HCT116 (cell line): ENCODE data around the gene KIAA0930. TPM values are rescaled to one million over a fixed set of nuclear protein-coding genes. Genes with fewer than 3 reads are reported as not detected.

Source experiments
- ATAC-seq: fragments of 200-7000 bp; cut with Tn5 transposase; 2 replicates; pipeline ENCODE4 v1.9.1; 2020; ENCODE audit warnings: mild to moderate bottlenecking, moderate library complexity
- BruUV-seq: library from RNA; stranded (reverse); fragments of 400-500 nt; replicated peaks from 2 replicates; lab custom pipeline; 2021; lab: Mats Ljungman, UMichigan
- CTCF ChIA-PET: fragments of 300-600 bp; sonication (Branson Sonifier 250); formaldehyde crosslinking; loops from one replicate; lab custom pipeline; 2021; ENCODE audit warnings: antibody characterized with exemption; lab: Charles Lee
- POLR2A ChIA-PET: fragments of 300-600, 350-600 bp; sonication (Branson Sonifier 250); formaldehyde crosslinking; loops from one replicate; lab custom pipeline; 2021; ENCODE audit warnings: antibody characterized with exemption; lab: Charles Lee
- RAD21 ChIA-PET, 2 experiments: fragments of 300-600 bp; sonication (Branson Sonifier 250); formaldehyde crosslinking; loops; one replicate each; lab custom pipeline; 2023; ENCODE audit warnings: low total read pairs in 2 of 2; ENCODE audit not compliant: uncharacterized antibody in 2 of 2, unreplicated experiment in 2 of 2, low non-redundant PET in 1 of 2; lab: Charles Lee
- DNase-seq: peaks from one replicate; pipeline ENCODE4 v3.0.0-alpha.2; 2010; ENCODE audit warnings: low read depth, low spot score
- H2AFZ ChIP-seq: fragments of 200-600 bp; shearing (Covaris generic), sonication (generic); 2 replicates; pipeline ENCODE4 v1.6.1; 2017; ENCODE audit warnings: low read depth, mixed run types, mixed read lengths, antibody characterized with exemption, low read length; ENCODE audit not compliant: poor library complexity, severe bottlenecking
- H3K27ac ChIP-seq: 2 replicates; pipeline ENCODE4 v1.5.1; 2012; ENCODE audit warnings: low read depth, low read length
- H3K27me3 ChIP-seq: fragments of 200-600 bp; sonication (generic); 2 replicates; pipeline ENCODE4 v1.6.1; 2016; ENCODE audit warnings: mixed run types, low read length, mixed read lengths; ENCODE audit not compliant: insufficient read depth
- H3K36me3 ChIP-seq, 2 experiments: fragments of 200-500 bp in 1 of 2; fragments of 200-600 bp in 1 of 2; sonication (Bioruptor generic) in 1 of 2; sonication (generic) in 1 of 2; 2 replicates each; pipeline versions ENCODE4 v1.5.1 to v1.6.1; 2014 to 2016; ENCODE audit warnings: low read length in 2 of 2, inconsistent platforms in 1 of 2, mixed read lengths in 1 of 2, mixed run types in 1 of 2; ENCODE audit not compliant: insufficient read depth in 2 of 2, control insufficient read depth in 1 of 2
- H3K4me1 ChIP-seq, 2 experiments: fragments of 200-600 bp in 1 of 2; sonication (generic) in 1 of 2; 2 replicates each; pipeline versions ENCODE4 v1.5.1 to v1.6.1; 2012 to 2017; ENCODE audit warnings: low read length in 2 of 2, inconsistent platforms in 1 of 2, mild to moderate bottlenecking in 1 of 2, mixed read lengths in 1 of 2, mixed run types in 1 of 2, moderate library complexity in 1 of 2; ENCODE audit not compliant: insufficient read depth in 2 of 2, control insufficient read depth in 1 of 2
- H3K4me2 ChIP-seq: fragments of 200-600 bp; sonication (generic); 2 replicates; pipeline ENCODE4 v1.6.1; 2017; ENCODE audit warnings: mixed run types, low read length, mixed read lengths
- H3K4me3 ChIP-seq, 2 experiments: fragments of 200-600 bp in 1 of 2; sonication (generic) in 1 of 2; replicated peaks in 1 of 2; 2 replicates each; pipeline ENCODE4 v1.5.1; 2011 to 2016; ENCODE audit warnings: low read length in 2 of 2, control low read depth in 1 of 2, low read depth in 1 of 2, mild to moderate bottlenecking in 1 of 2, mixed read lengths in 1 of 2, mixed run types in 1 of 2
- H3K79me2 ChIP-seq: fragments of 200-600 bp; sonication (generic); 2 replicates; pipeline ENCODE4 v1.6.1; 2017; ENCODE audit warnings: mild to moderate bottlenecking, mixed run types, low read length, moderate library complexity, mixed read lengths; ENCODE audit not compliant: insufficient read depth
- H3K9ac ChIP-seq: fragments of 200-600 bp; sonication (generic); 2 replicates; pipeline ENCODE4 v1.6.1; 2016; ENCODE audit warnings: low read length, mixed read lengths
- H3K9me2 ChIP-seq: fragments of 200-600 bp; sonication (generic), shearing (Covaris generic); 2 replicates; pipeline ENCODE4 v1.6.1; 2017; ENCODE audit warnings: mixed run types, mild to moderate bottlenecking, moderate library complexity; ENCODE audit not compliant: insufficient read depth
- H3K9me3 ChIP-seq, 2 experiments: fragments of 200-500 bp in 1 of 2; fragments of 200-600 bp in 1 of 2; sonication (Bioruptor generic) in 1 of 2; sonication (generic) in 1 of 2; 2 replicates each; pipeline ENCODE4 v1.6.1; 2014 to 2017; ENCODE audit warnings: low read length in 2 of 2, mixed read lengths in 2 of 2, inconsistent platforms in 1 of 2, low read depth in 1 of 2, mild to moderate bottlenecking in 1 of 2, mixed run types in 1 of 2, moderate library complexity in 1 of 2; ENCODE audit not compliant: control insufficient read depth in 1 of 2, insufficient read depth in 1 of 2
- H4K20me1 ChIP-seq: fragments of 200-600 bp; sonication (generic), shearing (Covaris generic); 2 replicates; pipeline ENCODE4 v1.6.1; 2017; ENCODE audit warnings: mixed run types, mild to moderate bottlenecking, moderate library complexity; ENCODE audit not compliant: insufficient read depth
- CBX3 ChIP-seq: IDR thresholded peaks from 2 replicates; pipeline ENCODE4 v1.6.1; 2012; ENCODE audit warnings: low read depth
- CEBPB ChIP-seq: IDR thresholded peaks from 2 replicates; pipeline ENCODE4 v1.6.1; 2012; ENCODE audit warnings: low read depth
- CTCF ChIP-seq, 3 experiments: fragments of 200-600 bp in 1 of 3; sonication (generic) in 1 of 3; IDR thresholded peaks in 2 of 3; conservative IDR thresholded peaks in 1 of 3; 2 replicates each; pipeline ENCODE4 v1.5.1; 2012 to 2017; ENCODE audit warnings: low read depth in 2 of 3, low read length in 2 of 3, antibody characterized with exemption in 1 of 3, borderline replicate concordance in 1 of 3, control low read depth in 1 of 3, mild to moderate bottlenecking in 1 of 3, mixed read lengths in 1 of 3, mixed run types in 1 of 3, moderate library complexity in 1 of 3; ENCODE audit not compliant: insufficient read depth in 1 of 3
- EGR1 ChIP-seq: IDR thresholded peaks from 2 replicates; pipeline ENCODE4 v1.6.1; 2012; ENCODE audit warnings: low read depth
- ELF1 ChIP-seq: IDR thresholded peaks from 2 replicates; pipeline ENCODE4 v1.6.1; 2012; ENCODE audit warnings: low read depth, borderline replicate concordance
- MAX ChIP-seq: IDR thresholded peaks from 2 replicates; pipeline ENCODE4 v1.6.1; 2012
- POLR2A ChIP-seq: IDR thresholded peaks from 2 replicates; pipeline ENCODE4 v1.7.0; 2011; ENCODE audit warnings: borderline replicate concordance; ENCODE audit not compliant: insufficient read depth, insufficient read length; ENCODE audit errors: extremely low read depth
- YY1 ChIP-seq: IDR thresholded peaks from 2 replicates; pipeline ENCODE4 v1.6.1; 2011; ENCODE audit warnings: low read length, low read depth, moderate library complexity, mild to moderate bottlenecking; ENCODE audit not compliant: insufficient replicate concordance; ENCODE audit errors: extremely low read depth
- ZFX ChIP-seq: fragments of 450-650 bp; IDR thresholded peaks from 2 replicates; pipeline ENCODE4 v1.6.1; 2017
- ZNF274 ChIP-seq: fragments of 200-500 bp; sonication (Bioruptor generic); IDR thresholded peaks from 2 replicates; pipeline ENCODE4 v1.6.1; 2014; ENCODE audit warnings: mild to moderate bottlenecking, low read depth, low read length, inconsistent platforms
- intact Hi-C: fragments of 100-400 bp; cut with micrococcal nuclease; formaldehyde crosslinking; loops from 2 replicates; pipeline ENCODE4 v1.10.0; 2022
- total RNA-seq: library from RNA; stranded (reverse); gene quantifications from one replicate; pipeline ENCODE4 v1.2.1, GENCODE V29; 2021; ENCODE audit not compliant: unreplicated experiment

Gene KIAA0930
- total RNA-seq, 1 experiment from 2014 or later, result 60.9 TPM

- TF ChIP-seq YY1 (no peak), EGR1 (no peak), POLR2A (no peak)
Measured at GRCh38 chr22:45196926-45197605, 43.6 kb downstream of the KIAA0930 start (continued).

DNA sequence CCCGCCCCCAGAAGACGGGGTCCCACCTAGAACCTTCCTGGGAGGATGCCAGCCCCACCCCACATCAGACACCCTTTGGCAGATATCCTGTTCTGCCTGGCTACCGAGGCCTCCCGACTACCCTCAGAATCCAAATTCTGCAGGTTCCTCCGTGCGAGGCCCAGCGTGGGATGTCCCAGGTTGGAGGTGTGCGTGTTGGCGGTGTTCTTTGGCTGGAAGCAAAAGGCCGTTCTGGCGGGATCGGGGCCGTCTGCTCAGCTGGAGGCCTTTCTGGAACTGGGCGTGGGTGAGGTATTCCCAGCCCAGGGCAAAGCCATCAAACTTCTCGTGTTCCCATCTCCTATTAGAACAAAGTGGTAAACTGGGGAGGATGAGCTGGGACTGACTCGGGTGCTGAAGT, 44.4 kb downstream of the KIAA0930 start:
- Histone ChIP-seq H3K4me2 (no peak overlapping the region), H4K20me1 (no peaks in the 10 kb centered on the region), H3K27ac (no peak overlapping the region), H3K36me3 (peaks cover 0 to 13% of the 10 kb centered on the region in 2 experiments; a peak in 3 of 4 replicates), H3K27me3 (no peaks in the 10 kb centered on the region), H3K4me1 (no peaks in the 10 kb centered on the region), H3K4me3 (no peak overlapping the region), H3K9me3 (no peaks in the 10 kb centered on the region), H3K79me2 (no peaks in the 10 kb centered on the region), H3K9me2 (no peaks in the 10 kb centered on the region), H2AFZ (no peak overlapping the region), H3K9ac (no peak overlapping the region)
- TF ChIP-seq CBX3 (no peak), CTCF (IDR thresholded peaks at IDR 0.05 in 2 of 3, conservative IDR thresholded peaks at IDR 0.05 in 1 of 3; ENCODE audit: borderline replicate concordance in 1 of 3, insufficient read depth in 1 of 3, low read depth in 2 of 3, low read length in 2 of 3) (no peak), ELF1 (no peak), ZNF274 (no peak), MAX (no peak), ZFX (no peak), CEBPB (no peak), POLR2A (no peak)
- ATAC-seq (no peak), DNase-seq (no peak)
- ChIA-PET POLR2A (interaction anchor here (1.3 kb wide), 1 partner anchor 33 kb away, joined by 3 read pairs; the partner anchor contains the start of gene NUP50), RAD21 (no interaction called here), CTCF (no interaction called here)
- intact Hi-C loops, result no loop called here
- BruUV-seq, result no TSS peak
